ENCODE measurements around the gene TBC1D1.
"Not testable (repeated sequence)": the region's sequence is repeated elsewhere in the genome, so short reads cannot be mapped to it uniquely, and the experiment has no call there.

The TBC1D1 gene

GRCh38 chr4:37889849-37890800 is 759 bp upstream of the TBC1D1 start:
- peak; percentile 71 for DNase-seq (ENCODE audit: low spot score)

GRCh38 chr4:37891260-37892159 is 626 bp downstream of the TBC1D1 start:
- DNase-seq (ENCODE audit: low spot score), result peak; percentile 32

DNA sequence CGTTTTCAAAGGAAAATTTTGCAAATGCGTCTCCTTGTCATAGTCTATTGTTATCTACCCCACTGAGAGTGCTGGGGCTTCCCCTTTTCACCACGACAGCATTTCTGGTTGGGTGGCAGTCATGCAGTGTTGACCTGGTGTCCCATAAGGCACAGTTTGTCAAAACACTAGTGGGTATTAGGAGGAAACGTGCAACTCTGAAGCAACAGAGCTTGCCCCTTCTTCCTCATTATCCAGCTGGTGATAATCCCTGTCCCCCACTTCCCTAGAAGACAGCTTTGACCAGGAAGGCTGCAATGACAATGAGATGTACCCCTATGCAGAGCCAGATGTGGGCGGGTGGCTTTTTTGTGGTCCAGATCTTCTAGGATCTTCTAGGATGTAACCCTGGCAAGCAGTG is 1.8 kb downstream of the TBC1D1 start:
- DNase-seq (ENCODE audit: low spot score), result peak; percentile 51

GRCh38 chr4:37893164-37893563 is 2.3 kb downstream of the TBC1D1 start:
- DNase-seq (ENCODE audit: low spot score), result no peak

DNA sequence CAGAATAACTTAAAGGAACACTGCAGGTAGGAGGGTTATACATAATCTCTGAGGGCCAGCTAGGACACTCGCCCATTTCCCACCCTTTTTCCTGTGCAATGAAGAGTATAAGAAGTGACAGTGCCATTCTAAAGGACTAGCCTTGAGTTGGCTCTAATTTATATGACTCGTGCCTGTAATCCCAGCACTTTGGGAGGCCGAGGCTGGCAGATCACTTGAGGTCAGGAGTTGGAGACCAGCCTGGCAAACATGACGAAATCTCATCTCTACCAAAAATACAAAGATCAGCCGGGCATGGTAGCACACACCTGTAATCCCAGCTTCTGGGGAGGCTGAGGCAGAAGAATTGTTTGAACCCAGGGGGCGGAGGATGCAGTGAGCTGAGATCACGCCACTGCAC is 4.4 kb downstream of the TBC1D1 start:
- DNase-seq (ENCODE audit: low spot score), result no peak

DNA sequence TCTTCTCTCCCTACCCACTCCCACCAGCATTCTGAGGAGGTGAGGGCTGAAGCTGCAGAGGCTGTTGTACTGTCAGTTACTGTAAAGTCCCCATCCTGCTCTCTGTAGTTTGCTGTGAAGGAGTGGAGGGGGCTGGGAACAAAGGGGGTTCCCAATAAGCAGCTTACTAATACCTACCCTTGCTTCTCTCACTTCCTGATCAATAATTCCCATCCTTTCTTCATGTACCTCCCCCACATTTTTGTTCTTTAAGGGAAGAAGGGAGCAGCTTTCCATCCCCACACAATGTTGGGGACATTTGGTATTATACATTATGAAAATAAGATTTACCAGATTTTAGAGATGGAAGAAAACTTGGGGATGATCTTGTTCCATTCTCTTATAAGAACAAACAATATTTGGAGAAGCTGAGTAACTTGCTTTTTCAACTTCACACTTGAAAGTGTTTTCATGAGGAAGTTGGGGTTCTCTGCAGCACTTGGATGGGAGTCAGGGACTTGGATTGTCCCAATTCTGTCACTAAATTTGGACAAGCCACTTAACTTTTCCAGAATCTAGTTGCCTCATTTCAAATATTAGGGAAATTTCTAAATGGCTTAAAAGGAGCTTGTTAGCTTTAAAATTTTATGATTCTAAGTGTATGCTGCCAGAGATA is 5.4 kb downstream of the TBC1D1 start:
- no peak for DNase-seq (ENCODE audit: low spot score)

DNA sequence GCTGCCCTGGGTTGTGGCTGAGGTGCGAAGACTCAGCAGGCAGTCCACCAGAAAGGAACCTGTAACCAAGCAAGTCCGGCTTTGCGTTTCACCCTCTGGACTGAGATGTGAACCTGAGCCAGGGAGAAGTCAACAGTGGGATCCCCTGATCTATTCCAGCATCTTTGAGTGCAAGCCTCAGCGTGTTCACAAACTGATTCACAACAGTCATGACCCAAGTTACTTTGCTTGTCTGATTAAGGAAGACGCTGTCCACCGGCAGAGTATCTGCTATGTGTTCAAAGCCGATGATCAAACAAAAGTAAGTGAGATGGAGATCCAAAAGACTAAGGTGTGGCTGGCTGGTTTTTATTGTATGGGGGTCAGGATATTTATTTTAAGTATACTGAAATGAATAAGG is 11.3 kb downstream of the TBC1D1 start:
- DNase-seq (ENCODE audit: low spot score), result no peak

GRCh38 chr4:37902738-37903693 is 12.1 kb downstream of the TBC1D1 start:
- DNase-seq (ENCODE audit: low spot score), result no peak

DNA sequence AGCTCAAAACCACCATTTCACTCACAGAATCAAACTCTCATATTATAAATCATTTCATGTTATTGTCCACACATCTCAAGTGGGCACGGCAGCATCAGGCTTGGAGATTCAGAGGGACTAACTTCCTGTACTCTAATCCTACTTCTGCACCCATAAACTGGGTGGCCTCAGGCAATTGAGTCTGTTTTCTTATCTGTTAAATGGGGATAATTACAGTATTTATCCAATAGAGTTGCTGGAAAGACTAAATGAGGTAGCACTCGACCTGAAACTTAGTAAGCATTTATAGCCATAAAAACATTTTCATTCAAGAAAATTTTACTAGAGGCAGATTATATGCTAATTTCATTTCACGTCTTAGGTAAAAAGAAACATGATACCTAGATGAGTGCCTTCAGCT is 13.0 kb downstream of the TBC1D1 start:
- DNase-seq (ENCODE audit: low spot score), result no peak

- DNase-seq (ENCODE audit: low spot score), result no peak
Observed at GRCh38 chr4:37904824-37905223, 13.9 kb downstream of the TBC1D1 start.

DNA sequence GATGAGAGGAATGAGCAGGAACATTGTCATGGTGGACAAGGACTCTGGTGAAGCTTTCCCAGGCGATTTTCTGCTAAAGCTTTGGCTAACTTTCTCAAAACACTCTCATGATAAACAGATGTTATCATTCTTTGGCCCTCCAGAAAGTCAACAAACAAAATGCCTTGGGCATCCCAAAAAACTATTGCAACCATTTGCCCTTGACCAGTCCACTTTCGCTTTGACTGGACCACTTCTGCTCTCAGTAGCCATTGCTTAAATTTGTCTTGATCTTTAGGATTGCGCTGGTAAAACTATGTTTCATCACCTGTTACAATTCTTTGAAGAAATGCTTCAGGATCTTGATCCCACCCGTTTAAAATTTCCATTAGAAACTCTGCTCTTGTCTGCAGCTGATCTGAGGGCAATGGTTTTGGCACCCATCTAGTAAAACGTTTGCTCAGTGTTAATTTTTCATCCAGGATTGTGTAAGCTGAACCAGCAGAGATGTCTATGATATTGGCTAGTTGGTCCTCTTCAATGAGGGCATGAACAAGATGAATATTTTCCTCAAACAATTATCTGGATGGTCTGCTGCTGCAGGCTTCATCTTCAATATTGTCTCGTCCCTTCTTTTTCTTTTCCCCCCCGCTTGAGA is 14.8 kb downstream of the TBC1D1 start:
- no peak for DNase-seq (ENCODE audit: low spot score)

DNA sequence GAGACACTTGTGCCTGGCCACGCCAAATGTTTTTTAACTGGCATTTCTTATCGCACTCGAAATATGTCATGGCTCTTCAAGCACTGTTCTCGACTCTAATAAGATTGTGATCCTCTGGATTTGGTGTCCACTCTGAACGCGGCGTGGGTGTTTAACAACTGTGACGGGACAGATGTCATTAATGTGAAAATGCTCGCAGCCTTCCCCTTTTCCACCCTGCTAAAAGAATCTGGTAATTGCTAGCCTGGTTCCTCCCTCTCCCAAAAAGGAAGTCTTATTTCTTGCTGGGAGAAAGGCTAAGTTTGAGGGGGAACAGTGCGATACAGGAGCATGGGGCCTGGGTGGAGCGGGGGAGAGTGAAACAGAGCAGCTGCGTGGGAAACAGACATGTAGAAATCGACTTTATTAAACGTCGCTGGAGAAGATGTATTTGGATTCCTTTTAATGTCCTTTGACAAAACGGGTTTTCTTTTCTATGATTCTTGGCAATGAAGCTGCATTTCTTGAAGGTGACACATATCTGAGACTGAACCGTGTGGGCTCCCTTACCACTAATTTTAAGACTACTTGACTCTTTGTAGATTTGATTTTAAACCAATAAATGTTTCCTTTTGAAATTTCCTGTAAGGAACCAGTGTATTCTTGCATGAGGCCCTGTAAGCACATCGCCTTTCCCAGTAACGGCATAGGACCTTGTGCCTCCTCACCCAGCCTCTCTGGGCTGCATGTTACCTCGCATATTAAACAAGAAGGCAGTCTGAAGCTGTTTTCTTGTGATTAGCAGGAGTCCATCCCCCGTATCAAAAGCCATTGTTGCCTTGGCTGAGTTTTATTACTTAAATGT is 17.8 kb downstream of the TBC1D1 start:
- peak; percentile 52 for DNase-seq (ENCODE audit: low spot score)

DNA sequence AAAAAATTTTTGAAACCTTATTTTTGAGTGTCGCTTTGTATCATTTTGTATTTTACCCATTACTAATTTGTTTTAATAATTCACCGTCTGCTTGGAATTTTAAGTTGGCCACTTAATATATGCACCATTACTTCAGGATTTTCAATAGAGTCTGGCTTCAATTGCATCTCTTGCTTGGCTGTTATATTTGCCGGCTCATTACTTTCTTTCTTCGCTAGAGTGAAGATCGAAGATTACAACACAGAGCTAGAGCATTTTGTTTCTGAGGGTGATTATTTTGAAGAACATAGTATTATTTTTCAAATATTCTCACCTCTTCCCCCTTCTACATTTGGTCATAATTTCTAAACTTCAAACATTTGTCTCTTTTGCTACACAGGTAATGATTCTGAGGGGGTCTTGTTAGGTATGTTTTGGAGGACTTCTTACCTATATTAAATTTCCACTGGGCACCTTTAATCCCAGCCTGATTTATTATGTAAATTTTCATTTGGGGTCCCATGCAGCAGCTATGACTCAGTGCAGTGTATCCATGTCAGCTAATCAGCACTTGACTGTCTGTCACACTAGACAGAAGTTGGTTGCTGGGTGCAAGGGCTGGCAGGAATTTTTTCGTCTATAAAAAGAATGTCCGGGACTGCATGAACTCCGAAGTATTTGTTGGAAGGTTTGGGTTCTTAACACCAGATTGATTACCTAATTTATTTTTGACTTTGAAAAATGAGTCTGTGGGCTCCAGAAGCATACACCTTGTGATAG is 18.6 kb downstream of the TBC1D1 start:
- DNase-seq (ENCODE audit: low spot score), result no peak

GRCh38 chr4:37910091-37910486 is 19.2 kb downstream of the TBC1D1 start:
- no peak for DNase-seq (ENCODE audit: low spot score)

DNA sequence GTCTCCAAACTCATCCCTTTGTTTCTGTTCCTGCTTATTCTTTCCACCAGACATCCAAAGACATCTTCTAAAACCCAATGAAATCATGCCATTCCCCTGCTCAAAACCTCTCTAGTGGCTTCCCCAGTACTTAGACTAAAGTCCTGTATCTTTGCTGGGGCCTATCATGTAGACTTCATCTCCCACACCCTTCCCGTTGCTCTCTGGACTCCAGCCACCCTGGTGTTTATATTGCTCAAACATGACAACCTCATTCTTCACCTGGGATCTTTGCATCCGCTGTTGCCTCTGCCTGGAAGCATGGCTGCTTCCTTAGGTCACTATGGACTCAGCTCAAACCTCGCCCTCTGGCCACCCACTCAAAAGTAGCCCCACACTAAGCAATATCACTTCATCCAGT is 23.7 kb downstream of the TBC1D1 start:
- DNase-seq (ENCODE audit: low spot score), result no peak

GRCh38 chr4:37917388-37917787 is 26.5 kb downstream of the TBC1D1 start:
- no peak for DNase-seq (ENCODE audit: low spot score)

- no peak for DNase-seq (ENCODE audit: low spot score)
Observed at GRCh38 chr4:37918653-37919052, 27.8 kb downstream of the TBC1D1 start.

GRCh38 chr4:37922328-37922727 is 31.4 kb downstream of the TBC1D1 start:
- DNase-seq (ENCODE audit: low spot score), result no peak

- DNase-seq (ENCODE audit: low spot score), result not testable (repeated sequence)
Observed at GRCh38 chr4:37923089-37923488, 32.2 kb downstream of the TBC1D1 start.
